ENCODE results near the gene OTOG.

- no peak for TF ChIP-seq CTCF (conservative IDR thresholded peaks at IDR 0.05; ENCODE audit: low read depth, low read length)
- no peak for TF ChIP-seq EZH2 (IDR thresholded peaks at IDR 0.05; ENCODE audit: low read length, unreplicated experiment)
These were observed 25.3 kb downstream of the OTOG start for GRCh38 chr11:17572359-17572690.
